ENCODE measurements around the gene TRIM47.

DNA sequence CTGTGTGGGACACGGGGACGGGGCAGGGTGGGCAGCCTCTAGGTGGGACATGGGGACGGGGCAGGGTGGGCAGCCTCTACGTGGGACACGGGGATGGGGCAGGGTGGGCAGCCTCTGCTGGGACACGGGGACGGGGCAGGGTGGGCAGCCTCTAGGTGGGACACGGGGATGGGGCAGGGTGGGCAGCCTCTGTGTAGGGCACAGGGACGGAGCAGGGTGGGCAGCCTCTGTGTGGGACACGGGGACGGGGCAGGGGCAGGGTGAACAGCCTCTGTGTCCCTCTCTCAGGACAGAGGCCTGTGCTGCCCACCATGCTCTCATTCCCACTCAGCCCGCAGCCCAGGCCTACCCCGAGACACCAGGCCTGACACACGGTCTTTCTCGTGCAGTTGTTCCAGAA, 43.2 kb upstream of the TRIM47 start:
- TF ChIP-seq, protein P1, sequence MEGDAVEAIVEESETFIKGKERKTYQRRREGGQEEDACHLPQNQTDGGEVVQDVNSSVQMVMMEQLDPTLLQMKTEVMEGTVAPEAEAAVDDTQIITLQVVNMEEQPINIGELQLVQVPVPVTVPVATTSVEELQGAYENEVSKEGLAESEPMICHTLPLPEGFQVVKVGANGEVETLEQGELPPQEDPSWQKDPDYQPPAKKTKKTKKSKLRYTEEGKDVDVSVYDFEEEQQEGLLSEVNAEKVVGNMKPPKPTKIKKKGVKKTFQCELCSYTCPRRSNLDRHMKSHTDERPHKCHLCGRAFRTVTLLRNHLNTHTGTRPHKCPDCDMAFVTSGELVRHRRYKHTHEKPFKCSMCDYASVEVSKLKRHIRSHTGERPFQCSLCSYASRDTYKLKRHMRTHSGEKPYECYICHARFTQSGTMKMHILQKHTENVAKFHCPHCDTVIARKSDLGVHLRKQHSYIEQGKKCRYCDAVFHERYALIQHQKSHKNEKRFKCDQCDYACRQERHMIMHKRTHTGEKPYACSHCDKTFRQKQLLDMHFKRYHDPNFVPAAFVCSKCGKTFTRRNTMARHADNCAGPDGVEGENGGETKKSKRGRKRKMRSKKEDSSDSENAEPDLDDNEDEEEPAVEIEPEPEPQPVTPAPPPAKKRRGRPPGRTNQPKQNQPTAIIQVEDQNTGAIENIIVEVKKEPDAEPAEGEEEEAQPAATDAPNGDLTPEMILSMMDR (IDR thresholded peaks at IDR 0.05), result no peak
- TF ChIP-seq POLR2AphosphoS5 (IDR thresholded peaks at IDR 0.05; ENCODE audit: low read depth, low read length) (no peak), TCF7L2 (IDR thresholded peaks at IDR 0.05; ENCODE audit: low read depth, low read length) (no peak)
- TF ChIP-seq, protein P2, sequence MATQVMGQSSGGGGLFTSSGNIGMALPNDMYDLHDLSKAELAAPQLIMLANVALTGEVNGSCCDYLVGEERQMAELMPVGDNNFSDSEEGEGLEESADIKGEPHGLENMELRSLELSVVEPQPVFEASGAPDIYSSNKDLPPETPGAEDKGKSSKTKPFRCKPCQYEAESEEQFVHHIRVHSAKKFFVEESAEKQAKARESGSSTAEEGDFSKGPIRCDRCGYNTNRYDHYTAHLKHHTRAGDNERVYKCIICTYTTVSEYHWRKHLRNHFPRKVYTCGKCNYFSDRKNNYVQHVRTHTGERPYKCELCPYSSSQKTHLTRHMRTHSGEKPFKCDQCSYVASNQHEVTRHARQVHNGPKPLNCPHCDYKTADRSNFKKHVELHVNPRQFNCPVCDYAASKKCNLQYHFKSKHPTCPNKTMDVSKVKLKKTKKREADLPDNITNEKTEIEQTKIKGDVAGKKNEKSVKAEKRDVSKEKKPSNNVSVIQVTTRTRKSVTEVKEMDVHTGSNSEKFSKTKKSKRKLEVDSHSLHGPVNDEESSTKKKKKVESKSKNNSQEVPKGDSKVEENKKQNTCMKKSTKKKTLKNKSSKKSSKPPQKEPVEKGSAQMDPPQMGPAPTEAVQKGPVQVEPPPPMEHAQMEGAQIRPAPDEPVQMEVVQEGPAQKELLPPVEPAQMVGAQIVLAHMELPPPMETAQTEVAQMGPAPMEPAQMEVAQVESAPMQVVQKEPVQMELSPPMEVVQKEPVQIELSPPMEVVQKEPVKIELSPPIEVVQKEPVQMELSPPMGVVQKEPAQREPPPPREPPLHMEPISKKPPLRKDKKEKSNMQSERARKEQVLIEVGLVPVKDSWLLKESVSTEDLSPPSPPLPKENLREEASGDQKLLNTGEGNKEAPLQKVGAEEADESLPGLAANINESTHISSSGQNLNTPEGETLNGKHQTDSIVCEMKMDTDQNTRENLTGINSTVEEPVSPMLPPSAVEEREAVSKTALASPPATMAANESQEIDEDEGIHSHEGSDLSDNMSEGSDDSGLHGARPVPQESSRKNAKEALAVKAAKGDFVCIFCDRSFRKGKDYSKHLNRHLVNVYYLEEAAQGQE (IDR thresholded peaks at IDR 0.05; ENCODE audit: insufficient read depth in 1 of 2, low read depth in 2 of 2, low read length in 1 of 2), result no peak
